ENCODE data around the gene PRR13. TPM values are rescaled to one million over a fixed set of nuclear protein-coding genes. Genes with fewer than 3 reads are reported as not detected.
"Not testable (repeated sequence)": the region's sequence is repeated elsewhere in the genome, so short reads cannot be mapped to it uniquely, and the experiment has no call there.

The PRR13 gene
- total RNA-seq, 4 donors from 2014 or later: 47.8 to 77.6 (median 65.3) TPM

GRCh38 chr12:53428741-53429140 is 12.8 kb upstream of the PRR13 start:
- Histone ChIP-seq H3K36me3 (no peaks in the 10 kb centered on the region), H3K4me3 (no peak overlapping the region), H3K4me1 (no peaks in the 10 kb centered on the region), H3K9me3 (no peaks in the 10 kb centered on the region), H3K27ac (replicated peaks in 1 of 4) (no peak overlapping the region), H3K27me3 (no peaks in the 10 kb centered on the region)
- intact Hi-C loops (cut with DNase I): no loop called here
- WGBS: 94% methylated on average over 7 of the region's 7 CpGs
- no peak for TF ChIP-seq POLR2A (IDR thresholded peaks at IDR 0.05; ENCODE audit: low read depth)
- TF ChIP-seq POLR2AphosphoS5 (IDR thresholded peaks at IDR 0.05): no peak
- no peak for DNase-seq (ENCODE audit: extremely low spot score)

GRCh38 chr12:53430116-53430515 is 11.4 kb upstream of the PRR13 start:
- Histone ChIP-seq H3K4me3 (no peak overlapping the region), H3K36me3 (no peaks in the 10 kb centered on the region), H3K4me1 (no peaks in the 10 kb centered on the region), H3K27me3 (no peaks in the 10 kb centered on the region), H3K27ac (replicated peaks in 1 of 4) (no peak overlapping the region), H3K9me3 (no peaks in the 10 kb centered on the region)
- no peak for DNase-seq (ENCODE audit: extremely low spot score)
- intact Hi-C loops (cut with DNase I): no loop called here
- WGBS: 94% methylated on average over 5 of the region's 5 CpGs
- TF ChIP-seq CTCF (IDR thresholded peaks at IDR 0.05) (no peak), EP300 (IDR thresholded peaks at IDR 0.05) (no peak), POLR2AphosphoS5 (IDR thresholded peaks at IDR 0.05) (no peak), POLR2A (IDR thresholded peaks at IDR 0.05; ENCODE audit: low read depth) (no peak)

- no peak overlapping the region for H3K27ac ChIP-seq (replicated peaks in 1 of 4)
- H3K9me3 ChIP-seq: no peaks in the 10 kb centered on the region
- no peaks in the 10 kb centered on the region for H3K4me1 ChIP-seq
- H3K27me3 ChIP-seq: no peaks in the 10 kb centered on the region
- no peak for DNase-seq (ENCODE audit: extremely low spot score)
- intact Hi-C loops (cut with DNase I): no loop called here
- no peak overlapping the region for H3K4me3 ChIP-seq
- TF ChIP-seq CTCF (IDR thresholded peaks at IDR 0.05) (no peak), EP300 (IDR thresholded peaks at IDR 0.05) (no peak), POLR2AphosphoS5 (IDR thresholded peaks at IDR 0.05) (no peak), POLR2A (IDR thresholded peaks at IDR 0.05; ENCODE audit: low read depth) (no peak)
- H3K36me3 ChIP-seq: no peaks in the 10 kb centered on the region
- 71% methylated on average over 7 of the region's 7 CpGs for WGBS
Observed at GRCh38 chr12:53431187-53431586, 10.3 kb upstream of the PRR13 start.

GRCh38 chr12:53435326-53435725 is 6.2 kb upstream of the PRR13 start:
- intact Hi-C loops (cut with DNase I); H3K27me3 ChIP-seq; H3K4me3 ChIP-seq; H3K9me3 ChIP-seq; H3K27ac ChIP-seq (replicated peaks in 1 of 4); H3K4me1 ChIP-seq; DNase-seq (ENCODE audit: extremely low spot score); H3K36me3 ChIP-seq: not testable (repeated sequence)
- 87% methylated on average over 9 of the region's 9 CpGs for WGBS

- Histone ChIP-seq H3K4me1 (peaks cover 16 to 36% (median 31%) of the 10 kb centered on the region in 4 donors), H3K36me3 (peaks cover 3 to 20% (median 11%) of the 10 kb centered on the region in 4 donors)
- intact Hi-C loops (cut with DNase I); H3K27ac ChIP-seq (replicated peaks in 1 of 4); DNase-seq (ENCODE audit: extremely low spot score); H3K4me3 ChIP-seq; H3K9me3 ChIP-seq; H3K27me3 ChIP-seq: not testable (repeated sequence)
Observed at GRCh38 chr12:53439582-53439981, 2.0 kb upstream of the PRR13 start.

GRCh38 chr12:53443955-53444354 is 2.4 kb downstream of the PRR13 start:
- Histone ChIP-seq H3K36me3 (peaks cover 31 to 53% (median 46%) of the 10 kb centered on the region in 4 donors), H3K9me3 (no peaks in the 10 kb centered on the region)

GRCh38 chr12:53444593-53445325 is 3.2 kb downstream of the PRR13 start:
- H3K9me3 ChIP-seq; H3K27me3 ChIP-seq; H3K27ac ChIP-seq (replicated peaks in 1 of 4); H3K4me3 ChIP-seq; DNase-seq (ENCODE audit: extremely low spot score); intact Hi-C loops (cut with DNase I): not testable (repeated sequence)
- H3K4me1 ChIP-seq: peaks cover 16 to 44% (median 41%) of the 10 kb centered on the region in 4 donors
- WGBS: 91% methylated on average over 11 of the region's 11 CpGs
- H3K36me3 ChIP-seq: peaks cover 31 to 53% (median 47%) of the 10 kb centered on the region in 4 donors

More at GRCh38 chr12:53443955-53444354, 2.4 kb downstream of the PRR13 start:
- 97% methylated on average over 4 of the region's 4 CpGs for WGBS
- no peak overlapping the region for H3K4me3 ChIP-seq
- H3K27ac ChIP-seq (replicated peaks in 1 of 4): no peak overlapping the region
- H3K27me3 ChIP-seq: no peaks in the 10 kb centered on the region
- DNase-seq (ENCODE audit: extremely low spot score): no peak
- no peak for TF ChIP-seq POLR2A (IDR thresholded peaks at IDR 0.05; ENCODE audit: low read depth)
- no peak for TF ChIP-seq POLR2AphosphoS5 (IDR thresholded peaks at IDR 0.05)
- TF ChIP-seq CTCF (IDR thresholded peaks at IDR 0.05): no peak
- TF ChIP-seq EP300 (IDR thresholded peaks at IDR 0.05): no peak
- peaks cover 16 to 44% (median 41%) of the 10 kb centered on the region in 4 donors for H3K4me1 ChIP-seq
- intact Hi-C loops (cut with DNase I): no loop called here

Data from esophagus muscularis mucosa (tissue), 4 donors.